ENCODE measurements around the gene ZNRF2. TPM values are rescaled to one million over a fixed set of nuclear protein-coding genes. Genes with fewer than 3 reads are reported as not detected.

Gene ZNRF2
- total RNA-seq, 3 donors from 2014 or later (not counting 1 experiment from before 2014, with no cell fraction given): 35.0 to 43.7 (median 36.3) TPM

DNA sequence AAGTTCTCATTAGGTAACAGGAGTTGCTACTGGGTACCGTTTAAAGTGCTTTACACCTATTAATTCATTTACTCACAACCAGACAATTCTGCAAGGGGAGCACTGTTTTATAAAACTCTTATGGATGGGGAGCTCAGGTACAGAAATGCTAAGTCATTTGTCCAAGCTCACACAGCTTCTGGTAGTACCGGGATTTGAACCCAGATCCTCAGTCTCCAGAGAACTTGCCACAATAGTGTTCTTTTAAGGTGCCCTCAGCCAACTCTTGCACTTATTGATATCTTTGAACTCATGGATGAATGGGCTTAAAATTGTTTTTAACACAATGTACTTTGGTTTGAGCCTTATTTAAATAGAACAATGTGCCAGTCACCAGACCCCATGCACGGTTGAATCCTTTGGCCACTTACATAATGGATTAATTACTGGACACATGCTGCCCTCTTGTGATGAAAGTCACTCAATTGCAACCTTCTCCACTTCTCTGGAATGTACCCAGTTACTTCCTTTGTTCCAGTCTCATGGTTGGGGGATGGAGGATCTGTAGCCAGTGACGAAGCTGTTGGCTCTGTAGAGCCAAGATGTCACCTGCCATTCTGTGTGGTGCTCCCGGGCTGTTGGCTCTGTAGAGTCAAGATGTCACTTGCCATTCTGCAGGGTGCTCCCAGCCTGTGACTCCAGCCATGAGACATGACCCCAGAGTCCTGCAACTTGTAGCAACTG lies 128.5 kb downstream of the ZNRF2 start:
- DNase-seq (peak in 1 of 2 donors; percentile 63), ATAC-seq (peak in 2 of 3 donors; percentile 69 to 76)
- no peak overlapping the region for H3K27ac ChIP-seq (ENCODE audit: low read length)
- Mint-ChIP-seq H3K9me3 (no peaks in the 10 kb centered on the region), H3K27ac (no peak overlapping the region), H3K4me1 (no peaks in the 10 kb centered on the region), H3K27me3 (ENCODE audit: low read depth in 2 of 2) (no peaks in the 10 kb centered on the region), H3K4me3 (no peak overlapping the region), H3K36me3 (no peaks in the 10 kb centered on the region)
- H3K36me3 ChIP-seq (ENCODE audit: control insufficient read depth, insufficient read depth, low read length): no peaks in the 10 kb centered on the region
- H3K27me3 ChIP-seq (ENCODE audit: control insufficient read depth, insufficient read depth, low read length): no peaks in the 10 kb centered on the region
- no peak overlapping the region for H3K4me3 ChIP-seq (ENCODE audit: low read length)
- no peaks in the 10 kb centered on the region for H3K9me3 ChIP-seq (ENCODE audit: control insufficient read depth, insufficient read depth, low read length)
- intact Hi-C loops (cut with micrococcal nuclease): loop anchor here (1.0 to 2.0 kb wide), 2 partner anchors 137 to 248 kb away; no protein-coding TSS in a partner anchor
- no peaks in the 10 kb centered on the region for H3K4me1 ChIP-seq (ENCODE audit: control insufficient read depth, insufficient read depth, low read length)
- peak; percentile 38 for TF ChIP-seq CTCF (IDR thresholded peaks at IDR 0.05)
- 71% methylated on average over 4 of the region's 5 CpGs for WGBS (ENCODE audit: insufficient coverage)

GRCh38 chr7:30413864-30414263 lies 129.5 kb downstream of the ZNRF2 start:
- Histone ChIP-seq H3K36me3 (ENCODE audit: control insufficient read depth, insufficient read depth, low read length) (no peaks in the 10 kb centered on the region), H3K27ac (ENCODE audit: low read length) (no peak overlapping the region), H3K27me3 (ENCODE audit: control insufficient read depth, insufficient read depth, low read length) (no peaks in the 10 kb centered on the region), H3K9me3 (ENCODE audit: control insufficient read depth, insufficient read depth, low read length) (no peaks in the 10 kb centered on the region), H3K4me3 (ENCODE audit: low read length) (no peak overlapping the region), H3K4me1 (ENCODE audit: control insufficient read depth, insufficient read depth, low read length) (no peaks in the 10 kb centered on the region)
- Mint-ChIP-seq H3K4me3 (no peak overlapping the region), H3K27me3 (ENCODE audit: low read depth in 2 of 2) (no peaks in the 10 kb centered on the region), H3K4me1 (no peaks in the 10 kb centered on the region), H3K27ac (no peak overlapping the region), H3K36me3 (no peaks in the 10 kb centered on the region), H3K9me3 (no peaks in the 10 kb centered on the region)
- intact Hi-C loops (cut with micrococcal nuclease): loop anchor here (1.0 to 2.0 kb wide), 2 partner anchors 138 to 249 kb away; no protein-coding TSS in a partner anchor
- ATAC-seq: no peak
- no peak for DNase-seq
- TF ChIP-seq CTCF (IDR thresholded peaks at IDR 0.05): no peak
- WGBS (ENCODE audit: insufficient coverage): 97% methylated on average over 7 of the region's 7 CpGs

Other genes starting within 250 kb of the ZNRF2 start
- gene MTURN, start 149.6 kb upstream of the ZNRF2 start, total RNA-seq: 10 to 100 TPM; 31.6 to 37.3 (median 32.8) TPM
- gene NOD1, start 194.2 kb downstream of the ZNRF2 start, total RNA-seq: 10 to 100 TPM; 28.2 to 32.4 (median 31.2) TPM
- 10 to 100 TPM in 1 of 3 donors, 1 to 10 TPM in 2; 8.7 to 10.8 (median 9.2) TPM for gene GGCT, start 220.2 kb downstream of the ZNRF2 start, total RNA-seq

Data from natural killer cell (primary cell).